HG02938 (cell line): ENCODE measurements around the gene GID4.
A peak's percentile ranks its signal among the peaks of the same experiment; 100 is the strongest.
"Not testable (repeated sequence)": the region's sequence is repeated elsewhere in the genome, so short reads cannot be mapped to it uniquely, and the experiment has no call there.

Experiments used
- ATAC-seq: cut with Tn5 transposase; IDR thresholded peaks from one replicate; pipeline ENCODE4 v1.9.1; 2021; ENCODE audit warnings: mild to moderate bottlenecking, moderate library complexity; ENCODE audit not compliant: unreplicated experiment

The GID4 gene

GRCh38 chr17:18038861-18039534 is at the start of gene GID4, which contains the start of gene ATPAF2:
GID4 (plus strand) TSS chr17:18039408; CDS start chr17:18039465, 57 bp downstream.
ATPAF2 (minus strand) TSS chr17:18039168; CDS start chr17:18039013, 155 bp downstream.
- ATAC-seq = peak; percentile 91

DNA sequence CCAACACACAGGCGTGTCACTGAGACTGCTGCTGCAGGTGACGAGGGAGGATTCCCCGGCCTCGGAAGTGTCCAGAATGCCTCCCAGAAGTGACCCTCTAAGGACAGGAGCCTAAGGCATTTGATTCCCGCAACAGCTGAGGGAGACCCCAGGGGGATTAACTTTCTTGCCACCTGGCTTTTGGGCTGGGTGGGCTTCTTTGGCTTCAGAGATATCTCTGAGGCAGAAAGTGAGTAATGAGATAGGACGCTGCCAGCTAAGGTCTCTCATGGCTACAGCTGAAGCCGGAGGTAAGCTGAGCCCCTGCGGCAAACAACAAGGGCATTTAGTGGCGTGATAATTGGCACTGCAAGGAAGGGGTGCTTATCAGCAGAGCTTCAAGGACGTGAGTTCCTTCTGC is 49.6 kb upstream of the GID4 start:
- ATAC-seq = no peak

DNA sequence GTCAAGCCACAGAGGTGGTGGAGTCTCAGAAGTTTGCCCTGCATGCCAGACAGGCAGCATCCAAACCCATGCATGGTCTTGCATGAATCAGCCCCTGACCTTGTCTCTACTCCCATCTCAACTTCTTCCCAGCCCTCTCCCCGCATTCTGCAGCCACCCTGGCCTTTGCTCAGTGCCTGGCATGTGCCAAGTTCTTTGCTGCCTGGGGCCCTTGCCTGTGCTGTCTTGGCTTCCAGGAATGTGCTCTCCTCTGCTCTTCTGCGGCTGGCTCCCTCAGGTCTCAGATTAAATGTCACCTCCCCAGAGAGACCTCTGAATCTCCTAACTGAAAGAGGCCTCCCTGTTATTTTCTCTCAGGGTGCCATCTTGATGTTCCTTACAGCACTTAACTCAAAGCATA is 48.9 kb upstream of the GID4 start:
- ATAC-seq = no peak

DNA sequence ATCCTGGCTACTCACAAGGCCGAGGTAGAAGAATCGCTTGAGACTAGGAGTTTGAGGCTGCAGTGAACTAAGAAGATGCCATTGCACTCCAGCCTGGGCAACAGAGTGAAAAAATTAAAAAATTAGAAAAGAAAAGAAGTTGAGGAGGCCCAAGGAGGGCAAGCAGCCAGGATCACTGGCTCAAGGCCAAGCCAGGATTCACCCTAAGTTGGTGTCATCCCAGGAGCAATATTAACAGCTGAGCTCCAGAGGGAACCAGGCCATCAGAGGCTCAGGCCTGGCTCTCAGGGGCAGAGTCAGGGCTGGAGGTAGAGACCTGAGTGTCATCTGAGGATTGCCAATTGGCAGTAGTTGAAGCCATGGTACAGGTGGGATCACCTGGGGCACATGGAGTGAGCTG is 45.8 kb upstream of the GID4 start:
- no peak for ATAC-seq

- ATAC-seq = no peak
Observed at GRCh38 chr17:17993852-17994251, 45.4 kb upstream of the GID4 start.

- ATAC-seq = no peak
Observed at GRCh38 chr17:17994271-17995069, 44.7 kb upstream of the GID4 start.

- not testable (repeated sequence) for ATAC-seq
Observed at GRCh38 chr17:17995887-17996286, 43.3 kb upstream of the GID4 start.

GRCh38 chr17:17998934-17999333 is 40.3 kb upstream of the GID4 start:
- ATAC-seq = no peak

DNA sequence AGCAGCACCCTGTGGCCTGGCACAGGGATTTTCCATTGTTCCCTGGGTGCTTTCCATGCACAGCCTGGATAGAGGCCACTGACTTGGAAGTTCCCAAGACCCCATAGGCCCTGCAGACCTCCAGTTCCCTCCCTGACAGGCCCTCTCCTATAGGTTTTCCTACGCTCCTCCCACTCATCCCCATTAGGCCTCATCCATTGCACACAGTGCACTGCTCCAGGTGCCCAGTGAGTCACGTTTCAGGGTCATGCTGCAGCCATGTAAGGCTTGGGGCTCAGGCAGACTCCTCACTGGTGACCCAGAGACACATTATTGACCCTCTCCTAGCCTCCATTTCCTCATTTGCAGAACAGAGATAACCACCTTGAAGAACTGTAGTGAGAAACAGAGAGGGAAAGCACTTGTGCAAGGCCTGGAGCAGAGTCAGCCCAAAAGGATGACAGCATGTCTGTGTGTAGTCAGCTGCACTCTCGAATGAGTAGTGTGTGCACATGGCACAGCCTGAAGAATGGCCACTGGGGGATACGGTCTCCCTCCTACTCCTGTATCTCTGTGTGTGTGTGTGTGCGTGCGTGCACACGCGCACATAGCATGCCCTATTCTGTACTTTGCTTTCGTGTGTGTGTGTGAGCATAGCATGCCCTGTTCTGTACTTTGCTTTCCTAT is 39.7 kb upstream of the GID4 start:
- ATAC-seq = no peak

DNA sequence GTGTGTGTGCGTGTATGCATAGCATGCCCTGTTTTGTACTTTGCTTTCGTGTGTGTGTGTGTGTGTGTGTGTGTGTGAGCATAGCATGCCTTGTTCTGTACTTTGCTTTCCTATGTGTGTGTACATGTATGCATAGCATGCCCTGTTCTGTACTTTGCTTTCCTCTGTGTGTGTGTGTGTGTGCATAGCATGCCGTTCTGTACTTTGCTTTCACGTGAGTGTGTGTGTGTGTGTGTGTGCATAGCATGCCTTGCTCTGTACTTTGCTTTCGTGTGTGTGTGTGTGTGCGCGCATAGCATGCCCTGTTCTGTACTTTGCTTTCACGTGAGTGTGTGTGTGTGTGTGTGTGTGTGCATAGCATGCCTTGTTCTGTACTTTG is 39.2 kb upstream of the GID4 start:
- no peak for ATAC-seq

DNA sequence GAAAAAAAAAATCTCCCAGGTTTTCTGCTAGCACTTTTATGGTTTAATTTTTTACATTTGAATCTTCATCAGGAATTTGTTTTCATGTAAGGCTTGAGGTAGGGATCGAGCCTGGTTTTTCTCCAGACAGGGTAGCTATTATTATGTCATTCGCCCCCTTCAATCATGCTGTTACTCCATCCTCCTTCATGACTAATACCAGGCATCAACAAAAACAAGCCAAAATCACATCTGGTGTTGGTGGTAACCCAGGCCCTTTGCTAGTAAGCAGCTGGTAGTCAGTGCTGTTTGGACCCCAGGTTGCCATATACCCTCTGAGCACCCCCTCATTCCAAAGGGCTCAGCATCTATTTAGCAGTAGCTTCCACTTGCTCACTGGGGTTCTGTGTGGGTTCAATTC is 37.0 kb upstream of the GID4 start:
- no peak for ATAC-seq

DNA sequence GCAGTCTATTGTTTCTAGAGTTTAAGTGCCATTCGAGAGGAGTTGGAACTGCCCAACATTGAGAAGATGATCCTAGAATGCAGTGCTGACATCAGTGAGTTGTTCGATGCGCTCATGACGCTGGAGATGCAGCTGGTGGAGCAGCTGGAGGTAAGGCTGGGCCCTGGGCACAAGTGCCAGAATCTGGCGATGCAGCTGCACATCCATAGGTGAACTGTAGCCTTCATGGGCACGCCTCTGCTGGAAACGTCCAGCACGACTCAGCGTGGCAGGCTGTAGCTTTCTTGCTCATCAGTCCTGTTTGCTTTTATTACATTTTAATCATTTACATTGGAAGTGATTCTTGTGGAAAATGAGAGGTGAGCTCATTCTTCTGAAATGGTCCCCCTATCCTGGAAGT is 34.9 kb upstream of the GID4 start:
- ATAC-seq = no peak

- ATAC-seq = no peak
Observed at GRCh38 chr17:18004884-18005305, 34.3 kb upstream of the GID4 start.

- ATAC-seq = no peak
Observed at GRCh38 chr17:18005496-18005895, 33.7 kb upstream of the GID4 start.

DNA sequence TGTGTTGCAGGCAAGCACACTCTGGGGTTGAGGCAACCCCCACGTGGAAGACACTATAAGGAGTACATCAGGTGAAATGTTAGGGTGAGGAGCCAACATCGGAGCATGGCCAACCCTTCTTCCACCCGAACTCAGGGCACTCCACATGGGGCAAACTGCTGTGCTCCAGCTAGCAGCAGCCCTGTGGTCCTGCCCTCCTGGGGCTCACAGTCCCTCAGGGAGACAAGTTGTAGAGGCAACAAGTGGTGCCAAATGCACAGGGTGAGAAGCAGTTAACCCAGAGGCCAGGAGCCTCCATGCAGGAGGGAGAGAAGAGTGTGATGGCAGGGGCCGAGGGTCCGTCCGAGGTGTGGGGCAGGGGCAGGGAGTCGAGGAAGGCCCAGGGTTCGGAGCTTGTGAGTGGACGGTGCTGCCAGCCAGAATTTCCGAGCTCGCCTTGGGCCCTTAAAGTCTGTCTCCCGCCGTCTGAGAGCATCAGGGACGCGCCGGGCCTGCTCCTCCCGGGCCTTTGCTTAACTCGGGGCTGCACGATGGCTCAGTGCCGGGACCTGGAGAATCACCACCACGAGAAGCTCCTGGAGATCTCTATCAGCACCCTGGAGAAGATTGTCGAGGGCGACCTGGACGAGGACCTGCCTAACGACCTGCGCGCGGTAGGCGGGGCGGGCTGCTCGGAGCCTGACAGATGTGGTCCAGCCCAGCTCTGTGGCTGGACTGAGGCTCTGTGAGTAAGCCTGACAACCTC is 32.5 kb upstream of the GID4 start:
- no peak for ATAC-seq

GRCh38 chr17:18008496-18009268 is 30.5 kb upstream of the GID4 start:
- no peak for ATAC-seq

GRCh38 chr17:18009609-18010420 is 29.4 kb upstream of the GID4 start:
- no peak for ATAC-seq

- ATAC-seq = no peak
Observed at GRCh38 chr17:18011286-18011685, 27.9 kb upstream of the GID4 start.

- no peak for ATAC-seq
Observed at GRCh38 chr17:18014006-18014405, 25.2 kb upstream of the GID4 start.

- ATAC-seq = no peak
Observed at GRCh38 chr17:18015593-18015992, 23.6 kb upstream of the GID4 start.
